Left cardiac atrium (tissue), 4 donors: ENCODE measurements around the gene VWA1. TPM values are rescaled to one million over a fixed set of nuclear protein-coding genes. Genes with fewer than 3 reads are reported as not detected.

ENCODE experiments used
- ATAC-seq, 2 donors: fragments of 200-7000 bp; cut with Tn5 transposase; one replicate each; pipeline ENCODE4 v1.9.1; 2020; ENCODE audit warnings: mild to moderate bottlenecking in 2 of 2, moderate library complexity in 2 of 2
- DNase-seq: peaks from one replicate; pipeline ENCODE4 v3.0.0-alpha.2; 2020
- intact Hi-C, 2 donors: fragments of 100-400 bp; cut with DNase I; formaldehyde crosslinking; loops; one replicate each; pipeline versions ENCODE4 v1.14.1 to v1.15.1; 2022 to 2023
- total RNA-seq, 2 donors: library from RNA; stranded (reverse); fragmentation: NEBNext Ultra II Directional; extraction: Animal tissue kit (Norgen Biotek cat#: 25700); gene quantifications; one replicate each; pipeline ENCODE4 v1.2.1, GENCODE V29; 2021
- donor health status: DM: no; HTN: yes; CAD: no.
- donor health status: DM: no; HTN: yes; CAD: no; lungs with severe emphysema.
- donor health status: DM: yes; HTN: yes; CAD: no.
- donor health status: Dilated cardiomyopathy.

The VWA1 gene
- total RNA-seq, 2 donors from 2014 or later, result 24.9 to 66.4 TPM

DNA sequence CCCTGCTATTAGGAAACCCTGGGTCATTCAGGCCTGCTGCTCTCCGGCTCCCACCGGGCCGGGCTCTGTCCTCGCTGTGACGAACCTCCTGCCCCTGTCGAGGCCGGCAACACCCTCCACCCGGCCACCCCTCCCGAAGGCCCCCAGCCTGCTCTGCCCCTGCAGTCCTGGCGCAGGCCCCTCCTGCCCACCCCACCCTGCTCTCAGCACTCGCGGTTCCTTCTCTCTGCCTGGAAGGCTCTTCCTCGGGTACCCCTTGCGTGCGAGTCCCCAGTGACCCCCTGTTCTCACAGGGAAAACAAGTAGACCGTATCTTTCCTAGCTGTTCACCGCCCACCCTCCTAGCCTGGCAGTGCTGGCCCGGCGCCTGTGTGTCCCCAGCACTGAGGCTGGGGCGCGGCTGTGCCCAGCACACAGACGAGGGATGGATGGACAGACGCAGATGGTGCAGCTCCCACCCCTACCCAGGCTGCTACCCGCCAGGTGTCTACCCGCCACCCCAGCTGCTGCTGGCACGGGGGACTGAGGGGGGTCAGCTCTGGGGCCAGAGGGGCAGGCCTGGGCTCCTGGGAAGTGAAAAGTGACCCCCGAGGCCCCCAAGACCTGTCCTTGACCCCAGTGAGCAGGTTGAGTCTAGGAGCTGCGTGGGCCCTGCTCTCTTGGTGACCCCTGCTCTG lies 3.1 kb upstream of the VWA1 start:
- peak; percentile 24 for DNase-seq

GRCh38 chr1:1432951-1433803 lies 2.3 kb upstream of the VWA1 start:
- ATAC-seq (peak in 1 of 2 donors; percentile 19), DNase-seq (peak; percentile 84)
- intact Hi-C loops, result no loop called here

More for the DNA sequence above, 3.1 kb upstream of the VWA1 start:
- no peak for ATAC-seq
- intact Hi-C loops, result no loop called here

DNA sequence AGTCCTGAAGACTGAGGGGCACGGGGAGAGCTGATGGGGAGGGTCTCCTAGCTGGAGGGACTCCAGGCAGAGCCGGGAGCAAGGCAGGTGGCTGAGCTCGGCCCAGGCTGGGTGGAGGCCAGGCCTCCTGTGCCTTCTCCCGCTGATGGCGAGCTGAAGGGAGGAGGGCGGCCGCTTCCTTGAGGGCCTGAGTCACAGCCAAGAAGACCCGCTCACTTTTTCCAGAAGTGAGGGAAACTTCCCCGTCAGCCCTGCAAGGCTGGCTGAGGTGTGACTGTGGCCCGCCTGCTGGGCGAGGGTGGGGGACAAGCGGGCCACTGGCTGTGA lies 1.7 kb upstream of the VWA1 start:
- intact Hi-C loops, result no loop called here
- ATAC-seq, result peak in 1 of 2 donors; percentile 5

GRCh38 chr1:1434131-1434823 lies 1.2 kb upstream of the VWA1 start:
- ATAC-seq, result peak; percentile 7 to 16
- intact Hi-C loops, result no loop called here

More for the DNA sequence above, 1.7 kb upstream of the VWA1 start:
- peak; percentile 76 for DNase-seq

DNA sequence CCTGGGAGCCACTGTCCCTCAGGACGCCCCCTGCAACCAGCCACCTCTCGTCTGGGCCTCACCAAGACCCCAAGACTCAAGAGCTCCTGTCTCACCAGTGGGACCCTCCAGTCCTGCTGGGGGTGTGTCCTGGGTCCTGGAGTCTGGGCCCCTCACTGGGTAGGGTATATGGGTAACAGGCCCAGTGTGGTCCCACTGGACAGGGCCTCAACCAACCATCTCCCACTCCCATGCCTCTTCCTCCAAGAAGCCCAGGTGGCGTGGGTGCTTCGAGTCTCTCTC lies 725 bp upstream of the VWA1 start:
- peak; percentile 20 for DNase-seq
- intact Hi-C loops, result no loop called here
- ATAC-seq, result no peak

More at GRCh38 chr1:1434131-1434823, 1.2 kb upstream of the VWA1 start:
- DNase-seq, result peak; percentile 67

DNA sequence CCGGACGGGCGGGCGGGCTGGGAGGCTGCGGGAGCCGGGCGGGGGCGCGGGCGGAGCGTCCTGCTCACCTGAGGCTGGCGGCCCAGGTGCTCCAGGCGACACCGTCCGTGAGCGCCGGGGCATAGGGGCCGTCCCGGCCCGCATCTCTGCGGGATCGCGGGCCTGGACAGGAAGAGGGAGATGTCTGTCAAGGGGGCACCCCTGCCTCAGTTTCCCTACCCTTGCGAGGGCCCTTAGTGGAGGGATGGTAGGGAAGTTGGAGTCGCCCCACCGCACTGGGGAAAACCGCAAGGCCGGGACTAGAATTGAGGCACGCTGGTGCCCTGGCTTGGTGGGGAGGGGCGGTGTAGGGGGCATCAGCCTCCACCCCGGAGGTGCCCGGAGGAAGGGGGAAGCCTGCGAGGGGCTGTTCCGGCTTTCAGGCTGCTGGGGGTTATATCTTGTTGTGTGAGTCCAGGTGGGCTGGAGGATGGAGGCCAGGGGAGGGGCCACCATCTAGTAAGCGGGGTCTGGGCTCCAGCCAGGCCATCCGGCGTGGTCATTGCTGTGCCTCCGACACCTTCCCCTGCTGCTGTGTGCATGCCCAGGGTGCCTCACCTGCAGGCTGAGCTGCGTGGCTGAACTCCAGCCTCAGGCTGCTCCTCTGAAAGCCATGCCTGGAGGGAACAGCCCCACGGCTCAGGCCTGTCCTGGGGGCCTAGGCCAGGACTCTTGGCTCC lies 580 bp downstream of the VWA1 start:
- no peak for ATAC-seq
- intact Hi-C loops, result no loop called here
- DNase-seq, result peak; percentile 27

GRCh38 chr1:1436630-1437032 lies 1.1 kb downstream of the VWA1 start:
- intact Hi-C loops, result no loop called here
- no peak for DNase-seq
- ATAC-seq, result no peak

- DNase-seq (peak; percentile 22), ATAC-seq (no peak)
- intact Hi-C loops, result no loop called here
These were observed 1.8 kb downstream of the VWA1 start for GRCh38 chr1:1437033-1437903.

- intact Hi-C loops, result no loop called here
- ATAC-seq (no peak), DNase-seq (no peak)
These were observed 2.5 kb downstream of the VWA1 start for GRCh38 chr1:1437904-1438376.

DNA sequence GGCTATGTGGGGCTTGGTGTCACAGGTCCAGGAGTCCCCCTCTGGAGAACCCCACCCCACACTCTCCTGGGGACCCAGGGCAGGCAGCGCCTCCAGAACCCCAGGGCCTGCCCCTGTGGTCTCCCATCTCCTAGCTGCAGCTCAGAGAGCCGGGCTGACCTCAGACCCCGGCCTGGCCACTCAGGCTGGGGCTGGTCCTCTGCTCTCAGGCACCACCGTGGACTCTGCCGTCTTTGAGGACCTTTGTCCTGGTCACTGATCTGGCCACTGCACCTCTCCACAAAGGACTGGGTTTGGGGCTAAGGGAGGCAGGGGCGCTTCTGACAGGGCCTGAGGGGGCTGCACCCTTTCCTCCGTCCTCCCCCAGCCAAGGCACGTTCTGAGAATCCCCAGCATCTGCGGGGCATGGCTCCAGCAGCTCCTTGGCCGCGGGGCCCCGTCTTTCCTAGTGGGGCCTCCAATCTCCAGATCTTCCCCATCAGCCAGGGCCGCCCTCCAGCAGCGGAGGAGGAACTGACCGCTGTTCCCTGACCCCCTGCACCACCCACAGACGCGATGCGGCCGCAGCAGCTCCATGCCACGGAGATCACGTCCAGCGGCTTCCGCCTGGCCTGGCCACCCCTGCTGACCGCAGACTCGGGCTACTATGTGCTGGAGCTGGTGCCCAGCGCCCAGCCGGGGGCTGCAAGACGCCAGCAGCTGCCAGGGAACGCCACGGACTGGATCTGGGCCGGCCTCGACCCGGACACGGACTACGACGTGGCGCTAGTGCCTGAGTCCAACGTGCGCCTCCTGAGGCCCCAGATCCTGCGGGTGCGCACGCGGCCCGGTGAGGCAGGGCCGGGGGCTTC lies 3.3 kb downstream of the VWA1 start:
- no peak for DNase-seq
- intact Hi-C loops, result no loop called here
- ATAC-seq, result no peak

- intact Hi-C loops, result loop anchor here in 1 of 2 donors (2.0 to 5.0 kb wide), 2 partner anchors 32 to 59 kb away; partner anchors contain the start of gene MRPL20
- ATAC-seq, result no peak
- peak; percentile 25 for DNase-seq
These were observed 4.2 kb downstream of the VWA1 start for GRCh38 chr1:1439546-1440261.

GRCh38 chr1:1440262-1441001 lies 4.9 kb downstream of the VWA1 start:
- ATAC-seq (no peak), DNase-seq (no peak)
- intact Hi-C loops, result loop anchor here in 1 of 2 donors (2.0 to 5.0 kb wide), 2 partner anchors 33 to 58 kb away; partner anchors contain the start of gene MRPL20

DNA sequence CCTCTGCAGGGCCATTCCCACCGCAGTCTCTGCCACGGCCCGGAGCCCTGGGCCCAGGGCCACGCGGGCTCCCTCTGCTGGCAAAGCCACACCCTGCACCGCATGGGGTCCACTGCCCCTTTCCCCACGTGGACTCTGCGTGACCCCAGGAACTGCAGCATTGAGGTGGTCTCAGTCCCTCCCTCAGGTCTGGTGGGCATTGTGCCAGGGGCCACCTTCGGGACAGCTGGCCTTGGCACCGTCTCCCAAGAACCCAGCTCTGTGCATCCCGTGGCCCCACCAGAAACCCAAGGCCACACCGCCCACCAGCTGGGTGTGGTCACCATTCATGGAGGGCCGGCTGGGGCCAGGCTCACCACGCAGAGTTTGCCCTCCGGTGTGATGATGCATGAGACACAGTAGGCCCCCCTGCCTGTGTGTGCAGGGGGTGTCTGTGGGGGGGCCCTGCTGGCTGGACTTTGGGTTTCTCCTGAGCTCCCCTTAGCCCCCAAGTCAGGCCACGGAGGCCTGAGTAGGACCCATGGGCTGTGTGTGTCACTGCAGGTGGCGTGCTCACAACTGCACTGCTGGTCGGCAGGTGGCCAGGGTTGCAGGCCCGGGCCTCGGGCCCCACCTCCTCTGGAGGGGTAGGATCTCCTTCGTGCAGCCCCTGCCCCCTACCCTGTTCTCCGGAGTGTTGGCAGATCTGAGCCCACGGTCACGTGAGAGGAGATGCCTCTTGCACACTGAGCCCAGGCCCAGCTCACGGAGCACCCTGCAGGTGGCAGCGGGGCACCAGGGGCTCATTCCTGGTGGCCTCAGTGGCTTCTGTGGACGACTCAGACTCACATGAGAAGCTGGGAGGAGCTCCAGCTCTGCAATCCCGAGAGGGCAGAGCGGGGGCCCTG lies 5.8 kb downstream of the VWA1 start:
- DNase-seq, result peak; percentile 65
- intact Hi-C loops, result loop anchor here in 1 of 2 donors (2.0 to 5.0 kb wide), 2 partner anchors 34 to 58 kb away; partner anchors contain the start of gene MRPL20
- peak; percentile 80 to 85 for ATAC-seq

DNA sequence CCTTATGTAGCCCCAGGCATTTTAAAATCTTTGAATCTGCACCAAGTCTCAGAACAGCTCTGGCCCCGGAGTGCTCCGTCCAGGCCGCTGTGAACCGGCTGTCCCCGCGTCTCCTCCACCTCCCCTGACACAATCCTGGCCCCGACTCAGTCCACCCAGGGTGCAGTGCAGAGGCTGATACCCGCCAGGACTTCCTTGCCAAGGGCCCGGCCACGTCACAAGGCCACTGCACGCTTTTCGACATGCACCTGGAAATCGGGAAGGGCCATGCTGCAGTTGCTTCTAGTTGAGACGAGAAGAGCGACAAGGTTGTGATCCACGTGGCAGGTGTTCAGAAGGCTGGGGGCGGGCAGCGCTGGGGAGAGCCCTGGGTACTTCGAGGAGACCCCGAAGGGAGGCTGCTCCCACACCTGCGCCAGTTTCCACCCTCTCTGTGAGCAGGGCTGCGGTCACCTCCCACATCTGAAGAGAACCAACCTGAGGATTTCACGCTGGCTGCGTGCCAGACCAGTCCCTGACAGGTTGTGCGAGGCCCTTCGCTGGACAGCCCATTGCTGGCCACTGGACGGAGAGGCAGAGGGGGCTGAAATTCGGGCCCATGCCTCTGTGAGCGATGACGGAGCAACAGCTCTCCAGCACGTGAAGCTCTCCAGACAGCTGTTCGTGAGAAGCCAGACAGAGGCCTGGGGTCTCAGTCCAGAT lies 6.7 kb downstream of the VWA1 start:
- intact Hi-C loops, result loop anchor here in 1 of 2 donors (5.0 kb wide), 1 partner anchor 35 kb away; the partner anchor contains the start of gene MRPL20
- peak; percentile 24 for DNase-seq
- ATAC-seq, result peak in 1 of 2 donors; percentile 16
